HG03342 (cell line): Measurements from ENCODE around the gene CCDC160.
"Not testable (repeated sequence)": the region's sequence is repeated elsewhere in the genome, so short reads cannot be mapped to it uniquely, and the experiment has no call there.

Experiments
- ATAC-seq: cut with Tn5 transposase; IDR thresholded peaks from one replicate; pipeline ENCODE4 v1.9.1; 2021; ENCODE audit warnings: mild to moderate bottlenecking, moderate library complexity; ENCODE audit not compliant: unreplicated experiment

The CCDC160 gene

DNA sequence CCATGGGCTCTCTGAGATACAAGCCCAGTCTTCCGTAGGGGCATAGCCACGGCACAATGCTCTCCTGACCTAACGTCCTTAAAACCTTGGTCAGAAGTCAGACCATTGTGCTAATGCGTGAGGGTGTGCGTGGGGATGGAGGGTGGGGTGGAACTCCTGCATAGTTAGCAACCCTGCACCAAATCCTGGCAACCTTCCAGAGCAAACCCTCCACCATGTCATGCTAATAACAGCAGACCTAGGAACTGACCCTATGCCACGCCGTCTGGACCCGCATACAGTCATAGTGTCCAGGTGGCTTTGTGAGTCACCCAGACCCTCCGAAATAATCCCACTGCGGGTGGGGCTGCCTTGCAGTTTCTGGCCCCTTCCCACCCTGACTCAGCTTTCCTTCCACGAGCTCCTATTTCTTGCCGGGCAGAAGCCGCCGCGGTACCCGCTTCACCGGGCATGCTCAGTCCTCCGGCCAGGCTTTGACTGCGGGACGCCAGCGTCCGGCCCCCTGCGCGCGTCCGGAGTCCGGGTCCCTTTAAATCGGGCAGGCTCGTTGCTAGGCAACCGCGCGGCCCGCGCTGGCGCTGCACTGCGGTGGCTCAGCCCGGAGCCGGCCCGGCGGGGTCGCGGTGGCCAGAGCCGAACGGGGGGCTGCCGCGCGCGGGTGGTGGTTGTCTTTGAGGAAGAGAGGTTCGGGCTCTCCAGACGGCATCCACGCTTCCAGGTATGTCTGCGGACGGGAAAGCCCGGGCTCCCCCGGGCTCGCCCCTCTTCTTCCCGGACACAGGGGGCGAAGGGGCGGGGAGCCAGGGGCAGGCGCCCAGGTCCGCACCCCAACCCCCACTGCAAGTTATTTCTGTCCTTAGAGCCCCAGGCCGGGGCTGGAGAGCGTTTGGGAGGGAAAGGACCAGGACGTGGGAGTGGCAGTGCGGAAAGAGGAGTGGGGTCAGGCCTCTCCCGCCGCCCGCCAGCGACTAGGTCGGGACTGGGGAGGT, at the start of gene CCDC160:
TSS of gene CCDC160 (plus strand) at position 557 of the 989 bp plus-strand sequence. CDS start 7,619 bp downstream, outside the sequence.
- ATAC-seq = peak; percentile 55

DNA sequence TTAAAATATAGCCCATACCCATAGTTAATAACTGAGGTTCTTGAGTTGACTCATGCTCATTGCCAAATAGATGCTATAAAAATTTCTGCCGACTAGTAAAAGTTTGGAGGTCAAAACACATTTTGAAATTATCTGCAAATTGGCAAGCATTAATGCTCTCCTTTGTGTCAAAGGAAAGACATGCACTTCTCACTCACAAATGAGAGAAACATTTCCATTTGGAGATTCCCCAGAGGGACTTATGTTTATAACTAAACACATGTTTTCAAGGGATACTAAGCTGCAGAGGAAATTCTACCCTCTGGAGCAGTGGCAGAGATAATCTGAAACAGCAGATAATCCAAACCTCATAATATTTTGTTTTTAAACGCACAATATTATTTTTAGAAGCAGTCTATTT, 45.7 kb upstream of the CCDC160 start:
- ATAC-seq = no peak

DNA sequence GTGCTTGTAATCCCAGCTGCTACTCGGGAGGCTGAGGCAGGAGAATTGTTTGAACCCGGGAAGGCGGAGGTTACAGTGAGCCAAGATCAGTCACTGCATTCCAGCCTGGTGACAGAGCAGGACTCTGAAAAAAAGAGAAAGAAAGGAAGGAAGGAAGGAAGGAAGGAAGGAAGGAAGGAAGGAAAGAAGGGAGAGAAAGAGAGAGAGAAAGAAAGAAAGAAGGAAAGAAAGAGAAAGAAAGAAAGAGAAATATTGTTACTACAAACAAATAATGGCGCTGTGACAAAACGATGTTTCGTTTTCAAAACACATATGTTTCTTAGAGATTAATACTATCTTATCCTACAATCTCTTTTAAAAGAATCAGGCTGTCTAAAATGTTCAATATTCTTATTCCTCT, 42.1 kb upstream of the CCDC160 start:
- ATAC-seq = no peak

DNA sequence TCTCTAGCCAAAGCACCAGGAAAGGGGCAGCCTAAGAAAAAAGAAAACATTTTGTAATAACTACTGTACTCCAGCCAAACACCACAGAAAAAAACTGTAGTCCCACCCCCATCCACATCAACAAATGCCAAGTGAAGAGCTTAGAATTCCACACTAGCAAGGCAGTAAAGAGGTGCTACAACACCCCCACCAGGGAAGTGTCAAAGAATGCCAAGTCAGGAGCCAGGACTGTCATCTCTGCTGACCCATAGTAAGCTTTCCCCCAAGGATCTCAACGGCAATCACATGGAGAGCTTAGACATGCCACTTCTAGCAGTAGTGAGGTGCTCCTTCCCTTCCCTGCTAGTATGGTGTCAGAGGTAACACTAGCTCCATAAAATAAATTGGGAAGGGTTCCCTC, 34.4 kb upstream of the CCDC160 start:
- no peak for ATAC-seq

DNA sequence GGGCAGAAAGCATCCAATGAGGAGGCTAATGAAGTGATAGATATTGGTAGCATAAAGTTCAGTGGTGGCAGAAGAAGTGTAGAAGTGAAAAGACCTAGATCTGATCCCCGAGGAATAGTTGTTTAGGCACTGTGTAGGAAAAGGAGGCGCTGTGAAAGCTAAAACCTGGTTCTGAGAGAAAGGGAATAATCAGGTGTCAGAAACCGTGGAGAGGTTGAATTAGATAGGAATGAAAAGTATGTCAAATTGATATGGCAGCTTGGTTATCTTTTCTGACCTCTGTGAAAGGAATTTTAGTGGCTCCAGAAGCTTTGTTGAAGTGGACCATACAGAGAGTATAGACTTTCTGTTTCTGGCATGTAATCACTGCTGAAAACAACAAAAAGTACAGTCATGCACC, 30.8 kb upstream of the CCDC160 start:
- ATAC-seq = no peak

DNA sequence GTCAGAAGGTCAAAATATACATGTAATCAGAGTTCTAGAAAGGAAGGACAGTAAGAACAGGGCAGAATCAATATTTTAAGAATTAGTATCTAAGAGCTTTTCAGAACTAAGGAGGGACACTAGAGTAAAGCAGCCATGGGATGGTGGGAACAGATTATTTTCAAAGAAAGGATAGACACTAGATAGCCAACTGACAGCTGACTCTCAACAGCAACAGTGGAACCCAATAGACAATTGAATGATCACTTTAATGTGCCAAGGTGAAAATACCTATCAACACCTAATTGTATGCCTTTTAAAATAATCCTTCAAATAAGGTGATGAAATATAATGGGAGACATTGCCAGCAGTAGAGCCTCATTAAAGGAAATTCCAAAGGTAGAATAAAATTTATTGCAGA, 26.5 kb upstream of the CCDC160 start:
- ATAC-seq = no peak

DNA sequence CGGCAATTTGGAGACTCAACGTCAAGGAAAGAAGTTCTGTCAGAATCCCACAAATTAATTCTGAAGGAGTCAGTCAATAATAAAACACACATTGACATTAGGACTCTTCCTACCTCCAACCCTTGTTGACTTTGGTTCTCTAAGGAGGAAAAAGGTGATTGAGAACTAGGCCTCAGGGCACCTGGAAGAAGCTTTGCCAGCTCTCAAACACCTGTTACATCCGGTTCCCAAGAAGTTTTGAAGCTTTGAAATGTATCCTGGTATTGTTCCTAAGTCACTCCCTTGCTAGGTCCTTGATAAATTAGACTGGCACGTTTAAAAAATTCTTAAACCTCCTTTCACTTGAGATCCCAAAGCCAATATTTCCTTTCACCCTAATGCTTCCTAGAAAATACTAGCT, 1.7 kb upstream of the CCDC160 start:
- no peak for ATAC-seq

DNA sequence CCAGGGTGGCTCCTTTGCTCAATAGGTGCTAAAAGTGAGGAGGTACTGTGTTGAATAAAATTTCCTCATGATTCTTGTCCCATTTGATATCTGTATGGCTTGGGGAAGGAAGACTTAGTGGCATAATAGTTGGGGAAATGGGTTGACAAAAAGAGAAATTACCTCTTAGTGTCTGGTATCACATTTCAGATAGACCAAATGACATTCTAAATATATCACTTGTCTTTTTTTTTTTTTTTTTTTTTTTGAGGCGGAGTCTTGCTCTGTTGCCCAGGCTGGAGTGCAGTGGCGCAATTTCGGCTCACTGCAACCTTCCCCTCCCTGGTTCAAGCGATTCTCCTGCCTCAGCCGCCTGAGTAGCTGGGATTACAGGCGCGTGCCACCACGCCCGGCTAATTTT, 1.2 kb downstream of the CCDC160 start:
- not testable (repeated sequence) for ATAC-seq

DNA sequence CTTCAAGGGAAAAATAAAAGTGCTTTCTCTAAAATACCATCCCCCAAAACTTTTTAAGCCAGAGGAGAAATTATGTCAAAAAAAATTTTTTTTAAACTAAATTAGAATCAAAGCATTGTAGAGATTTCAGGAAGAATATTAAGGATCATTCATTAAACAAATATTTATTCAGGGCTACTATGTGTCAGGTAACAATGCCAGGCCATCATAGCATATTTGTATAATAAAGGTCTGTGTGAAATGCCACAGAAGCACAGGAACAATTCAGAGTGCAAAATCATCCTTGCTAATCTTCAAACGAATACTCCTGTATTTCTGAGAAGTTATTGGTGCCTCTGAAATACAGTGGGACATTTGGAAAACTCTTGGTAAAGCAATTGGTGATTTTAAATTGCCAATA, 2.0 kb downstream of the CCDC160 start:
- ATAC-seq = no peak

DNA sequence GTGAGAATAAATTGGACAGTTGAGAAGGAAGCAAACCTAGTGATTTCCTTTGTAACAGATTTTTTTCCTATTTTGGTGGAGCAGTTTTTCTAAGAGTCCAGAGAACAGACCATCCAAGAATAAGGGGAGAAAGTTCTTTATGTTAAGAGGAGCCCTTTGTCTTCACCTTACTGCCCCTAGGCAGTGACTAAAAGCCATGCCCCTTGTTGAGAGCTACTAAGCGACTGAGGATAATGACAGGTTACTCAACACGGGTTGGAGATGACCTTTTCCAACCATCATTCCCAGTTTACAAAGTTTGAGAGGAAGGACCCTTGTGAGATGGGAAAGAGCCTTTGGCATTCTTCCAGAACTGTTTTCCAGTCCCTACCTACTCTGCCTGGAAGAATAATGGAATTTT, 3.2 kb downstream of the CCDC160 start:
- no peak for ATAC-seq

DNA sequence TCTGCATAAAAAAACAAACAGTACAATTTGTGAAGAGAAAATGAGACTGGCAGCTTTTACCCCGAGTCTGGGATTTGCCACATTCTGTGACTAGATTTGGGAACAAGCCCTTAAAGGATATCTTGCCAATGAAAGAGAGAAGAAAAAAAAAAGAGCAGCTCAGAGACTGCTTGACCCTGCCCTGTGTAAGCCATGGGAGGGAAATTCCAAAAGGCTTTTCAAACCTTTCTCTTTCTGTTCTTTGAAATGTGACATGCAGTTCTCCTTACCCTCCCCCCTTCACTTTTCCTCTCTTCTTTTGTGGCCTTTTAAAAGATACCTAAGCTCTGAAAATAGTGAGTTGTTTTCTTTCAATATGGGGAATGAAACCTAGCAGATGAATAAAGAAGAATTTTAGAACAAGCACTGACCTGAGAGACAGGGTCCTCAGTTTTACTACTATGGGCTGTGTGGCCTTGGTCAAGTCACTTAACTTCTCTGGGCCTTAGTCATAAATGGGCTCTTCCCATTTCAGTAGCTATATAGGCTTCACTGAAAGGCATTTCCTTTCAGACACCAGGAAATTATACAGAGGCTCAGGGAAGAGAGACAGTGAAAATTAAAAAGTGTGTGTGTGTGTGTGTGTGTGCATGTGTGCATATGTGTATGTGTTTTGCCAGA, 5.1 kb downstream of the CCDC160 start:
- no peak for ATAC-seq

DNA sequence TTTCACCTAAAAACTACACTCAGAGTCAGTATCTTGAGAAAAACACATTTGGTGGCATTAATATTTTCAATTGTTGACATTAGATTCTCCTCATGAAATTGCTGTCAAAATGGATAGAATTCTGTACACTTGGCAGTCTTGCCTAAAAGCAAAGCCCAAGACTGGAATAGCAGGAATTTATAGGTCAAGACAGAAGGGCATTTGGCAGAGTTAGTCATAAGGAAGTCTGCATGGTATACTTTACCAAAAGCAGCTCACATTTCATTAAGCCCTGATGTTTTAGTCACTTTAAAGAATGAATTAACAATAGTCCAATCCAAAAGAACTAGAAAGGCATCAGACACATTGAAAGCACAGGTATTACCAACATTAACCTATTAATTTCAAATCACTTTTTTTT, 7.1 kb downstream of the CCDC160 start:
- no peak for ATAC-seq

DNA sequence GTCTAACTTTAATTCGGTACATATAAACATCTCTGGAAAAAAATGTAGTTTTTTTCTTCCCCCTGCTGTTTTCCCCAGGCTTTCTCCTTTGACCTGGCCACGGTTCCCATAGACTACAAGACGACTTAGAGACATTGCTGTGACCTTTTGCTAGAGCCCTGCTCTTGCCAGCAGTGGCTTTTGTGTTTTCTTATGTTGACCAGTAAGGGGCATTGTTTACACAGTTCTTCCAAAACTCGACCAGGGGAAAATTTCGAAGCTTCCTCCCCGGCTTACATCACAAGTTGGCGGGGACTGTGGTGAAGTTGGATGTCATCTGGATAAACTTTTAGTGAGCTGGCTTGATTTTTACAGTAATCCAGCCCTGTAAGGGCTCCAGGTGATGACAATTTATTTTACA, 9.3 kb downstream of the CCDC160 start:
- ATAC-seq = no peak

DNA sequence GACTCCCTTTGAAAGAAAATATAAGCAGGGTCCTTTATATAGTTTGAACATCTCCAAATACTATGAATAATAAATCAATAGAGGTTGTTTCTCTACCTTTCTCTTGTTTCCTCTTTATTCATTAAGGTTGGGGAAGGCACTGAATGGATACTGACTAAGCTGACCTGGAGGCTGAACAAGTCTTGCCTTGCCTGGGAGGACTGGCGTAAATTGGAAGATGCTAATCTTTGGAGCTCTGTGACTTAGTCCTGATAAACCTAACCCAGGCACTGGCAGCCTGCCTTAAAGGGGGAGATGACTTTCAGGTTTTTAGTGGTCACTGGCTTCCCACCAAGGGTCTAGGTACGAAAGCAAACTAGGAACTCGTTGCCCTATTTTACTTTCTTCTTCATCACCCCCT, 10.5 kb downstream of the CCDC160 start:
- no peak for ATAC-seq

DNA sequence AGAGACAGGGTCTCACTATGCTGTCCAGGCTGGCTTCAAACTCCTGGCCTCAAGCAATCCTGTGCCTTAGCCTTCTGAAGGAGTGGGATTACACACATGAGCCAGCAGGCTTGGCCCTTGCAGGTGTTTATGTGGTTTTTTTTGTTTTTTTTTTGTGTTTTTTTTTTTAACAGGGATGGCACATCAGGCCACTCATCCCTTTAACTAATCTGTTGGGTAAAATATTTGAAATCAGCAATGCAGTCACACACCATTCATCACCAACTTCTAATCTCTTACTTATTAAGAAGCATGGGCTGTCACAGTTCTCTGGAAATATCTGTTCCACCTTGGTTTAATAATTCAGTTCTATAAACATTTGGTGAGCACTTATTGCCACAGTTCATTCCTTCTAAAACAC, 12.3 kb downstream of the CCDC160 start:
- ATAC-seq = no peak

DNA sequence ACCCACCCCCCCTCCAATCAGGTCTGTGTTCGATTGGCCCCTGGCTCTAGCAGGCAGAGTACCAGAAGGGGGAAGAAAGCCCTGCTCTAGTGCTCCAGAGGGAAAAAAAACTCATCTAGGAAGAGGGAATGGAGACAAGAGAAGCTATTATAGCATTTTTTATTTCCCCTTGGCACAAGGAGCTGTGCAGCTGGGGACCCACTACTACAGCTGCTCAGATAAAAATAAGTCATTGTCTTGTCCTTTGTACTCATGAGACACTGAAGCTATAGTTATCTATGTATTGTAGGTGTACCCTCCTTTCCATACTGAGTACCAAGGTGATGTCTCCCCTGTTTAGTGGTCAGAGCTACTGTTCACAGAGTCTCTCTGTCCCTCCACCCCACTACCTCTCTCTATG, 14.3 kb downstream of the CCDC160 start:
- ATAC-seq = no peak

DNA sequence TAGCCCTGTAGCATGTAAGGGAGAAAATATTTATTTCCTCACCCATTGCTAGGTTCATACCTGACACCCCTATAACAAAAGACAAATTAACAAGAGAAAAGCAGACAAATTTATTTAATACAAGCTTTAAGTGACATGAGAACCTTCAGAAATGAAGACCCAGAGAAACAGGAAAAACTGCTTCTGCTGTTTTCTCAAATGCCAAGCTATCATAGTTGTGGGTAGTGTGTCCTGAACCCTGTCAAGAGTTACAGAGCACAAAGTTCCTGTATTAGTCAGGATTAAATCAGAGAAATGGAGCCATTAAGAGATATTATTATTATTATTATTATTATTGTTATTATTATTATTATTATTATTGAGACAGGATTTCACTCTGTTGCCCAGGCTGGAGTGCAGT, 17.5 kb downstream of the CCDC160 start:
- ATAC-seq = no peak

DNA sequence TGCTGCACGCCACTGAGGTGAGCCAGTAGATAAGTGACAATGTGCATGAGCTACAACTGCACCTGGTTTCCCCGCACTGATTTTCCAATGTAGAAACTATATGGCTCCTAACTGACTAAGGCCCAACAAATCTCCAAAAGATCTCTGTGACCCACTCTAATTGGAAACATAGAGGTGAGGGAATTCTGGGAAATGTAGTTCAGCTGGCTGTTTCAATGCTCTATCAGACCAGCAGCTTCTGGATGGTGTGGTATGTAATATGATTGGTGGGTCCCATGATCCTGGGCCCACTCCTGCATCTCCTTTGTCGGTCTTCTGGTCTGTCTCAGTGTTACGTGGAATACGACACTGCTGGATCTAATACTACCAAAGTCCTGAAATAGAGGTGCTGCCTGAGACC, 18.6 kb downstream of the CCDC160 start:
- ATAC-seq = no peak

DNA sequence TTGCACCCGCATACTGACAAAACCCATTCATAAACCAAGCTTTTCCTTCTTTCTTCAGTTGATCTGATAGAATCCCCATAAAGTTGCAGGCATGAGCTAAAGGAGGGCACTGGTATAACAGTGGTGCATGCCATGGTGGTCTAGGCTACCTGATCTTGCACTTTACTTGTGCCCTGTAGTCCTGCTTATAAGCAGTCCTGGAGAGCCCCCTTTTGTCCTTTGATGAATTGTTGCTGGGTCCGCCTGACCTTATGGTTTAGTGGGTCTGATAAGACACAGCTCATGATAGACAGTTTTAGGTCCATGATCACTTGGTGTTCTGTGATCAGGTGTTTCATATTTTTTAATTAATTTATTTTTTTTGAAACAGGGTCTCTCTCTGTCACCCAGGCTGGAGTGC, 19.7 kb downstream of the CCDC160 start:
- ATAC-seq = no peak

DNA sequence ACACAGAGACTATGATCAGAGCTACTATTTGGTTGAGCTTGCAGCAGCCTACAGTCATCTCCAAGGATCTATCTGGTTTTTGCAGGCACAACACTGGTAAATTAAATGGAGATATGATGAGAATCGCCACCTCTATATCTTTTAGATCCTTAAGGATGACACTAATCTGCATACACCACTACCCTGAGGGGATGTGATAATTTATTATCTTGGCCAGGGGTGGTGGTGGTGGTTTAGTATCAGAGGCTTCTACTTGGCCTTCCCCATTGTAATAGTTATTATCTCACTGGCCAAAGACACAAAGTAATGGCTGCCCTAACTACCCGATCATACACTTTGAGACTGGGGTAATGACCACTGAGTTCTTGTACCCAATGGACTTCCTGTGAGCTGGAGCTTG, 21.2 kb downstream of the CCDC160 start:
- no peak for ATAC-seq

DNA sequence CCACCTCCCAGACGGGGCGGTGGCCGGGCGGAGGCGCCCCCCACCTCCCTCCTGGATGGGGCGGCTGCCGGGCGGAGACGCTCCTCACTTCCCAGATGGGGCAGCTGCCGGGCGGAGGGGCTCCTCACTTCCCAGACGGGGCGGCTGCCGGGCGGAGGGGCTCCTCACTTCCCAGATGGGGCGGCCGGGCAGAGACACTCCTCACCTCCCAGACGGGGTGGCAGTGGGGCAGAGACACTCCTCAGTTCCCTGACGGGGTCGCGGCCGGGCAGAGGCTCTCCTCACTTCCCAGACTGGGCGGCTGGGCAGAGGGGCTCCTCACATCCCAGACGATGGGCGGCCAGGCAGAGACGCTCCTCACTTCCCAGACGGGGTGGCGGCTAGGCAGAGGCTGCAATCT, 49.0 kb downstream of the CCDC160 start:
- not testable (repeated sequence) for ATAC-seq

DNA sequence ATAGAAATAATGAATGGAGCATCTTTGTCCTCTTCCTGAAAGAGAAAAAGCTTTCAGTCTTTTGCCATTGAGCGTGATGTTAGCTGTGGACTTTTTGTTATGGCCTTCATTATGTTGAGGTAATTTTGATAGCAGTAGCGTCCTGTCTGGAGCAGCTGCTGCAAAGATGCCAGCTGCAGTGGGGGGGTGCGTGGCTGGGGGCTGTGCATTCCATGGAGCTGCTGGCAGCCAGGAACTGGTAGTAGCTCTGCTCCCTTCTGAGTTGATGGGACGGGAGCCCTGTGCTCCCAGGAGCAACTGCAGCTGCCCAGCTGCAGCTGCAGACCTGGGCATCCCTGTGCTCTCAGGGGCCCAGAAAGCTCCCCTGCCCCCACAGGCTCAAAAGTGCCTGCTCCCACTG, 50.4 kb downstream of the CCDC160 start:
- no peak for ATAC-seq
